ENCODE results near the gene RARS1. TPM values are rescaled to one million over a fixed set of nuclear protein-coding genes. Genes with fewer than 3 reads are reported as not detected.
"Not testable (repeated sequence)": the region's sequence is repeated elsewhere in the genome, so short reads cannot be mapped to it uniquely, and the experiment has no call there.

RARS1 gene
- total RNA-seq, 1 donor from 2014 or later = 279 TPM

DNA sequence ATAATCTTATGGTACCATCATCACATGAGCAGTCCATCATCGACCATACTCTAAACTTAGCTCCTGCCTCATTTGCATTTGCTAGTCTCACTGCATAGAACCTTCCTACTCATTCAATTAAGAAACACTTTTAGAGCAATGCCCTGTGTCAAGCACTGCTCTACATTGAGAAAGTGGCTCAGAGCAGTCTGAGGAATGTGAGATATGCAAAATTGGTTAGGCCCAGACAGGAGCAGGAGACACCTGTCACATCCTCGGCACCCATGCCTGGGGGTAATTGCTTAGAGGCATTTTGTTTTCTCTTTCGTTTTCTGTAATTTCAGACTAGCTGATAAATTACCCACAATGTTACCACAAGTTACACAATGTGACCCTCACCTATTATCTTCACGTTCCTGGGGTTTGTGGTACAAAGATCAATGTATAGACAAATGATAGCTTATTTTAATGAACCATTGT, 4.9 kb upstream of the RARS1 start:
- no peak for DNase-seq

- no peak for DNase-seq
Measured at GRCh38 chr5:168482361-168482760, 3.9 kb upstream of the RARS1 start.

DNA sequence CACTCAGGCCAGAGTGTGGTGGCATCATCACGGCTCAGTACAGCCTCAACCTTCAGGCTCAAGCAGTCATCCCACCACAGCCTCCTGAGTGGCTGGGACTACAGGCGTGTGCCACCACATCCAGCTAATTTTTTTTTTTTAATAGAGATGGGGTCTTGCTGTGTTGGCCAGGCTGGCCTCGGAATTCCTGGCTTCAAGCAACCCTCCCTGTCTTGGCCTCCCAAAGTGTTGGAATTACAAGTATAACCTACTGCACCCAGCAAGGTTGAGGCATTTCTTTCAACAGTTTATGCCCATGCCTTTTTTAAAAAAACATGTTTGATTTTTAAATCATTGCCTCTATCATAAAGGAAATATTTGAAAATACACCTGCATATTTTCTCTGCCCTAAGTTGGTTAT, 2.8 kb downstream of the RARS1 start:
- no peak for DNase-seq

DNA sequence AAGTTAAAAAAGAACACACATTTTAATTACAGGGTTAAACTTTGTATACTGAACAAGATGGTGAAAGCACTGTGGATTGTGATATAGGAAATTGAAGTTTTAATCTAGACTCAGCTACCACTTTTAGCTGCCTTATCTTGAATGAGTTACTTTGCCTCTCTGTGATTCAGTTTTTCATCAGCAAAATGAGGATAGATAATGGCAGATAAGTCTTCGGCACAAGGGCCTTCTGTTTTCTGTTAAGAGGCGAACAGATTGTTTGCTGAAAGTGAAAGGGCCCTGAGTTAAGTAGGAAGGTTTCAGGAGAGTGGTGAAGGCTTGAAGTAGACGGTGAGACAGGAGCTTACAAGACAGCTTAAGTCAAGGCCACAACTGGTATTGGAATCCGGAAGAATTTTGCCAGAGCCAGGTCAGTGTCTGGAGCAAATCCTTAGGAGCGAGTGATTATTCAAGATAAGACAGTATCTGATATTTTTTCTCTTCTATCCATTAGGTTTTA, 7.8 kb downstream of the RARS1 start:
- DNase-seq = no peak

- DNase-seq = no peak
Measured at GRCh38 chr5:168502563-168503237, 16.4 kb downstream of the RARS1 start.

DNA sequence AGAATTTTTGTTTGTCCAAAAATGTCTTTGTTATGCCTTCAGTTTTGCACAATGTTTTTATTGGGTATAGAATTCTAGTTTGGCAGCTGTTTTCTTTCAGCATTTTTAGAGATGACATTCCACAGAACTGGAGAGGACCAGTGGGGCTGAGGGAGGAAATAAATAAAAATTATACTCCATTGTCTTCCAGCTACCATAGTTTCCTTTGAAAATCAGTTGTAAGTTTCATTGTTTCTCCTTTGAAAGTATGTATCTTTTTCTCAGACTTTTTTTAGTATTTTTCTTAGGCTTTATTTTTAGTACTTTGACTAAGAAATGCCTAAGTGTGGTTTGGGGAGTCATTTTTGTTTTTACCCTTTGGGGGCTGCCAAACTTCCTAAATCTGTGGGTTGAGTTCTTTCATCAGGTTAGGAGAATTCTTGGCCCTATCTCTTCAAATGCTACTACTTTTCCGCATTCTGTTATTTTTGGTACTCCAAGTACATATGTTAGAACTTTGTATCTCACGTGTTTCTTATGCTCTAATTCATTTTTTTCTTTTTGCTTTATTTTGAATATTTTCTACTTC, 27.7 kb downstream of the RARS1 start:
- DNase-seq = no peak

GRCh38 chr5:168525856-168526255, 39.6 kb downstream of the RARS1 start:
- no peak for DNase-seq

DNA sequence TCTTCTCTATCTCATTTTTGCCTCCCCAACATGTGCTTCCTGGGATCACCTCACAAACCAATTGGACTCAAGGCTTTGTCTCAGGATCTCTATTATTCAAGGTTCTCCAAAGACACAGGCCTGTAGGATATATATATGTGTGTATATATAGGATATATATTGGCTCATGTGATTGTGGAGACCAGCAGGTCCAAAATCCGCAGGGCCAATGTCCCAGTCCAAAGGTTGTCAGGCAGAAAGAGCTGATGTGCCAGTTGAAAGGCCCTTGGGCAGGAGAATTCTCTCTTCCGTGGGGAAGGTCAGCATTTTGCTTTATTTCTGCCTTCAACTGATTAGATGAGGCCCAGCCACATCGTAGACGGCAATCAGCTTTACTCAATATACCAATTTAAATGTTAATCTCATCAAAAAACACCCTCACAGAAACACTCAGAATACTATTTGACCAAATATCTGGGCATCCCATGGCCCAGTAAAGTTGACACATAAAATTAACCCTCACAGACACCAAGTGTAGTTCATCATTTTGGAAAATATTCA, 41.6 kb downstream of the RARS1 start:
- DNase-seq = no peak

GRCh38 chr5:168528521-168529373, 42.5 kb downstream of the RARS1 start, which contains the start of gene FBLL1:
Gene FBLL1, plus strand, starts transcription at chr5:168529305. Its CDS starts 200 bp downstream, at chr5:168529505.
- DNase-seq = peak; percentile 37

DNA sequence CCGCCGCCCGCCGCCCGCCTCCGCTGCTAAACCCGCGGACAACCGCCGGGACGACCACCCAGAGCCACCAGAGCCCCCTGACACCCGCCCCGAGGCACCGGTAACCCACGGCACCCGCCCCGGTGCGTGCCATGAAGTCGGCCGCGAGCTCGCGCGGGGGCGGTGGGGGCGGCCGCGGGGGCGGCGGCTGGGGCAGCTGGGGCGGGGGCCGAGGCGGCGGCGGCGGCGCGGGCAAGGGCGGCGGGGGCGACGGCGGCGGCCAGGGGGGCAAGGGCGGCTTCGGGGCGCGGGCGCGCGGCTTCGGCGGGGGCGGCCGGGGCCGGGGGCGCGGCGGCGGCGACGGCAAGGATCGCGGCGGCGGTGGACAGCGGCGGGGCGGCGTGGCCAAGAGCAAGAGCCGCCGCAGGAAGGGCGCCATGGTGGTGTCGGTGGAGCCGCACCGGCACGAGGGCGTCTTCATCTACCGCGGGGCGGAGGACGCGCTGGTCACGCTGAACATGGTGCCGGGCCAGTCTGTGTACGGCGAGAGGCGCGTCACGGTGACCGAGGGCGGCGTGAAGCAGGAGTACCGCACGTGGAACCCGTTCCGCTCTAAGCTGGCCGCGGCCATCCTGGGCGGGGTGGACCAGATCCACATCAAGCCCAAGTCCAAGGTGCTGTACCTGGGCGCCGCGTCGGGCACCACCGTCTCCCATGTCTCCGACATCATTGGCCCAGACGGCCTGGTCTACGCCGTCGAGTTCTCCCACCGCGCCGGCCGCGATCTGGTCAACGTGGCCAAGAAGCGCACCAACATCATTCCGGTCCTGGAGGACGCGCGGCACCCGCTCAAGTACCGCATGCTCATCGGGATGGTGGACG, 43.3 kb downstream of the RARS1 start:
- no peak for DNase-seq

DNA sequence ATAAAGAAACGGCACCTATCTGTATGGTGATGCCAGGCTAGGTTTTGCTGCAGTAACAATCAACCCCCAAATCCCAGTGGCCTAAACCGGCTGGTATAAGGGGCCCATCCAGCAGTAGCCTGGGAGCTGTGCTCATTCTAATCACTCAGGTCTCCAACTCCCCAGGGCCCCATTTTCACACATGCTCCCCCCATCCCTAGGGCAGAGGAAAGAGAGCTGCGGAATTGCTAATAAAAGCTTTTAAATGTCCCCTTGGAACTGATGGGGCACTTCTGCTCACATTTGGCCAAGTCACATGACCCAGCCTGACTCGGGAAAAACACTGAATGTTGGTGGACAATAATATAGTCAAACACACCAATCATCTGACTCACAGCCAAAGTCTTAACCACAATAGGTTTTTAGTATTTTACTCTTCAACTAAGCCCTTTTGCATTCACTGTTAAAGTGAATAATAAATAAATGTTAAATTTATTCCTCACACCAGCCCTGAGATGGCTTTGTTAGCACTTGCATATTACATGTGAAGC, 44.4 kb downstream of the RARS1 start:
- DNase-seq = no peak

DNA sequence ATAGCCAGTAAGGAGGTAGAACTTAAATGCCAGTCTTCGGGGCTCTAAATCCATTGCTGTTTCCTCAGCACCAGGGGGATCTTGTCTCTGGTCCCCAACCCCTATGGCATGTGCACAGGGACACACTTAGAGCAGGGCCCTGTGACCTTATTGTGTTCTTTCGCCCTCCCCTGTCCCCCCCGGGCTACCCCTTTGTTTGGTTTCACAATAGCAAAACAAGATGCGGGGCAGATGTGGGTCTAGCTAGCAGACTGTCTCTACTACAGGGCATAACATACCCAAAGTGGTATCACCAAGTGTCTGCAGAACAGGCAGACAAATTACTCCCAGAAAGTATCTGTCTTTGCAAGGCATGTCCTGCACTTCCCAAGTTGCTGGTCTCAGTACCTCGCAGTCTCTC, 44.9 kb downstream of the RARS1 start:
- DNase-seq = no peak

GRCh38 chr5:168531987-168532864, 46.0 kb downstream of the RARS1 start:
- DNase-seq = no peak

DNA sequence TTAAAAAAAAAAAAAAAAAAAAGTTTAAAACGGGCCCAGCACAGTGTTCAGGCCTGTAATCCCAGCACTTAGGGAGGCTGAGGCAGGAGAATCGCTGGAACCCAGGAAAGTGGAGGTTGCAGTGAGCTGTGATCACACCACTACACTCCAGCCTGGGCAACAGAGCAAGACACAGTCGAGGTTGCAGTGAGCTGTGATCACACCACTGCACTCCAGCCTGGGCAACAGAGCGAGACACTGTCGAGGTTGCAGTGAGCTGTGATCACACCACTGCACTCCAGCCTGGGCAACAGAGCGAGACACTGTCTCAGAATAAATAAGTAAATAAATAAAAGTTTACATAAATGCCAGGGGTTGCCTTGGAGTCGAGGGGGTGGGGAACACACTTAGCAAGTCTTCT, 48.1 kb downstream of the RARS1 start:
- DNase-seq = not testable (repeated sequence)

DNA sequence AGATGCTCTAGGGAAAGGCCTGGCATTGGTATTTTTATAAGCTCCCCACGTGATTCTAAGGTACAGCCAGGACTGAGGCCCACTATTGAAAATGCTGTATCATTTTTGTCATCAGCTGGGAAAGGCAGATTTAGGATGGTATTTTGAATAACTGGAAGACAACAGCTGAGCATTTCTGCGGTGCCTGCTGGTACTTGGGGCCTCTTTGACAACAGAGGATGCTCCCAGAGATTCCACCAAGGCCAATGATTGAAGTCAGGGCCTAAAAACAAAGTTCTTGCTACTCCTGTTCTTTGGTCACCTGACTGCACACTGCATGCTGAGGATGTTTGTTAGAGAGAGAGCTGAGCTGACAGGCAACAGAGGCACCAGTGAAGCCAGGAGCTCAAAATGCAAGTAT, 50.9 kb downstream of the RARS1 start:
- no peak for DNase-seq

DNA sequence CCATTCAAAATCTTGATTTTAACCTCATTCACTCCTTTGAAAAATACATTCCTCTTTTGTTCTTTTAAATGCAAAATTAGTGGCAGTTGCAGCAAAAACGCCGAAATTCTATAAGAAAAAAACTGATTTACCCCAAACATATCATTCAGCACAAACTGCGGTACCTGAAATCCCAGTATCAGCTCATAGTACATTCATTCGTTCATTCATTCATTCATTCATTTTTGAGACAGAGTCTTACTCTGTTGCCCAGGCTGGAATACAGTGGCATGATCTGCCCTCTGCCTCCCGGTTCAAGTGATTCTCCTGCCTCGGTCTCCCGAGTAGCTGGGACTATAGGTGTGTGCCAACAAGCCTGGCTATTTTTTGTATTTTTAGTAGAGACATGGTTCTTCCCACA, 63.3 kb downstream of the RARS1 start:
- DNase-seq = no peak

GRCh38 chr5:168550656-168551055, 64.4 kb downstream of the RARS1 start:
- no peak for DNase-seq

GRCh38 chr5:168552146-168552545, 65.9 kb downstream of the RARS1 start:
- DNase-seq = no peak

DNA sequence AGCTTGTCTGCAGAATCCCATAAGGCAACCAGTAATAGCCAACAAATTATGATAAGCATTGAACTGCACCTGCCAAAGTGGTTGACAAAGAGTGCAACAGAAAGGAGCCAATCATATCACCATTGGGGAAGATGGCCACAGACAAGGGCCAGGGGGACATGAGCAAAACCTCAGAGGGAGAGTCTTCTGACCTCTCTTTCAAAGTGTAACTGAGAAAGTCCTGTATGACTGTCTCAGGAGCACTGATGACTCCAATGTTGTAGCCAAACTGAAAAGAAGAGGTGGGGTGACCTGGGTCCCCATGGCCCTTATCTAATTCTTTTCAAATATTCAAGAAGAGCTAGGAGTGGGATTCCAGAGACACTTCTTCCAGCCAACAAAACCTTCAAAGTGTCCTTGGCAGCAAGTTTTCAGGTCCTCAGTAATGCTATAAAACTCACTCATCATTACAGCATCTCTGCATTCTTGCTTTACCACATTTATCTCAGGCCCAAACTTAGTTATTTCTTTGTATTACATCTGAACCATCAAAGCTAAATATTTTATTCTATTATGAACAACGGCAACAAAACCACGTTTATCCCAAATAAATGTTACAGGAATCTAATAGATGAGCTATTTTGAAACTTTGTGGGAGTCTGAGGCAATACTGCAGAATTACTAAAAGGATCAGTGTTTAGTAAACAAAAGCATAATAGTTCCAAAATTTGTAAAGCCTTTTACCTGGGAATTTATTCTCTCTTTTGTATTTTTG, 67.3 kb downstream of the RARS1 start:
- DNase-seq = no peak

GRCh38 chr5:168557389-168557788, 71.1 kb downstream of the RARS1 start:
- DNase-seq = no peak
